DND-41 (cell line): ENCODE measurements around the gene PCDHGC4.

Source experiments
- EZH2 ChIP-seq: IDR thresholded peaks from 3 replicates; pipeline ENCODE4 v1.6.1; 2012; ENCODE audit warnings: borderline replicate concordance, low read depth, mild to moderate bottlenecking, moderate library complexity, low read length, inconsistent platforms; ENCODE audit not compliant: severe bottlenecking
- TF ChIP-seq, protein P1 (sequence below): IDR thresholded peaks from 2 replicates; pipeline ENCODE4 v1.5.1; 2012; ENCODE audit warnings: borderline replicate concordance, low read length, moderate library complexity, mild to moderate bottlenecking; ENCODE audit not compliant: poor library complexity, severe bottlenecking; ENCODE audit errors: extremely low read depth

GRCh38 chr5:141484310-141484640 lies 555 bp upstream of the PCDHGC4 start:
- TF ChIP-seq, protein P1, sequence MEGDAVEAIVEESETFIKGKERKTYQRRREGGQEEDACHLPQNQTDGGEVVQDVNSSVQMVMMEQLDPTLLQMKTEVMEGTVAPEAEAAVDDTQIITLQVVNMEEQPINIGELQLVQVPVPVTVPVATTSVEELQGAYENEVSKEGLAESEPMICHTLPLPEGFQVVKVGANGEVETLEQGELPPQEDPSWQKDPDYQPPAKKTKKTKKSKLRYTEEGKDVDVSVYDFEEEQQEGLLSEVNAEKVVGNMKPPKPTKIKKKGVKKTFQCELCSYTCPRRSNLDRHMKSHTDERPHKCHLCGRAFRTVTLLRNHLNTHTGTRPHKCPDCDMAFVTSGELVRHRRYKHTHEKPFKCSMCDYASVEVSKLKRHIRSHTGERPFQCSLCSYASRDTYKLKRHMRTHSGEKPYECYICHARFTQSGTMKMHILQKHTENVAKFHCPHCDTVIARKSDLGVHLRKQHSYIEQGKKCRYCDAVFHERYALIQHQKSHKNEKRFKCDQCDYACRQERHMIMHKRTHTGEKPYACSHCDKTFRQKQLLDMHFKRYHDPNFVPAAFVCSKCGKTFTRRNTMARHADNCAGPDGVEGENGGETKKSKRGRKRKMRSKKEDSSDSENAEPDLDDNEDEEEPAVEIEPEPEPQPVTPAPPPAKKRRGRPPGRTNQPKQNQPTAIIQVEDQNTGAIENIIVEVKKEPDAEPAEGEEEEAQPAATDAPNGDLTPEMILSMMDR: no peak
- TF ChIP-seq EZH2: no peak
